HTERT RPE-1 (cell line): Measurements from ENCODE around the gene ZNF700.
"Not testable (repeated sequence)": the region's sequence is repeated elsewhere in the genome, so short reads cannot be mapped to it uniquely, and the experiment has no call there.

ENCODE experiments used
- in situ Hi-C: fragments of 300-500 bp; cut with MboI; formaldehyde crosslinking; loops from 4 replicates; pipeline ENCODE4 v1.14.3; 2020; ENCODE audit warnings: low sequenced_read_pairs

The ZNF700 gene

GRCh38 chr19:11924886-11925650 lies at the start of gene ZNF700:
Gene ZNF700, plus strand, starts transcription at chr19:11925107. Its CDS starts 104 bp downstream, at chr19:11925211.
- in situ Hi-C loops = no loop called here

- in situ Hi-C loops = not testable (repeated sequence)
Observed at GRCh38 chr19:11879687-11880266, 45.1 kb upstream of the ZNF700 start.

DNA sequence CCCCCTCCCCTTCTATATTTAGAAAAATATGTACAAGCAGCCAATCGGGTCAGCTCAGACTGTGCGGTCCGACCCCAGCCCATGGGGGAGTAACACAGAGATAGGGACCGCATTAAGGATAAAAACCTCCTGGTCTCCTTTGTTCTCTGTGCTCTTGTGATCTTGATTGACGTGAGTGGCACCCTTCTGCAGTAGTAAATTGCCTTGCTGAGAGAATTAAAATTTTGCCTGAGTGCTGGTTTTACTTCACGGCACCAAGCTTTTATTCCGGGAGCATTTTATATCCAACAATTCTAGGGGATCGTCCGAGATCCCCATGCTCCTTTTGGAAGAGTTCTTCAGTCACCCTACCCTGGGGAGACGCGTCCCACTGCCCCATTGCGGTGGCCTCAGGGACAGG lies 44.3 kb upstream of the ZNF700 start:
- in situ Hi-C loops = no loop called here

GRCh38 chr19:11881151-11881800 lies 43.6 kb upstream of the ZNF700 start:
- in situ Hi-C loops = no loop called here

GRCh38 chr19:11882606-11883005 lies 42.3 kb upstream of the ZNF700 start:
- in situ Hi-C loops = no loop called here

GRCh38 chr19:11887234-11887610 lies 37.7 kb upstream of the ZNF700 start:
- in situ Hi-C loops = no loop called here

GRCh38 chr19:11887611-11888531 lies 37.0 kb upstream of the ZNF700 start, which contains the start of gene ZNF69:
Gene ZNF69, plus strand, starts transcription at chr19:11887782. Its CDS starts 142 bp downstream, at chr19:11887924.
- in situ Hi-C loops = no loop called here

- in situ Hi-C loops = not testable (repeated sequence)
Observed at GRCh38 chr19:11889901-11890300, 35.0 kb upstream of the ZNF700 start.

- in situ Hi-C loops = no loop called here
Observed at GRCh38 chr19:11890634-11891033, 34.3 kb upstream of the ZNF700 start.

DNA sequence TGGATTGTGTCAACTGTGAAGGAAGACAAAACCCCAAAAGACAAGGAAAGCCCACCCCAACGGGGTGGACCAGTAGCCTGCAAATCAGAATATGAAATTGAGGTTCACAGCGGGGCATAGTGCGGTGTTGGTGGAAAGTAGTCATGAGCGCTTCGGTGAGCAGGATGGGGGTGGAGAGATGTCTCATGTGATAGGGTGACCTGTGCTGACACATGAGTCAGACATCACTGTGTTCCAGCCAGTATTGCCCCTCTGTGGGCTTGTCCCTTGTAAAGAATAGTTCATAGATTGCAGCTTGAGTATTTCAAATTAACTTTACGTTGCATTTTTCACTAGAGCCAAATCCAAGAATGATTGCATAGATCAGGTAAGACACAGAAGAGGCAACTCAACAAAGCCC lies 30.1 kb upstream of the ZNF700 start:
- in situ Hi-C loops = no loop called here

DNA sequence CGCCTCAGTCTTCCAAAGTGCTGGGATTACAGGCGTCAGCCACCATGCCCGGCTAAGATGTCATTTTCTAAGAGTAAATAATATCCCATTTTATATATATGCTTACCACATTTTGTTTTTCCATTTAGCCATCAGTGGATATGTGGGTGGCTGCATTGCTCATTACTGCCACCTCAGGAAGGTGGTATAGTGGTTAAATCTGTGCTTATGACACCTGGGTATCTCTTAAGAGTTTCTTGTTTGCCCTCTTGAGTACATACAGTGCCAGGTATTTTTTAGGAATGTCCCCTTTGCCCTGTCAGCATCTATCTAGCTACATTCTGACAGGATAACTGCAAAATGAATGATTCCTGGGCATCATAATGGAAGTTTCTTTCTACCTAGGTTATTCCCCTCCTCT lies 22.7 kb upstream of the ZNF700 start:
- in situ Hi-C loops = no loop called here

DNA sequence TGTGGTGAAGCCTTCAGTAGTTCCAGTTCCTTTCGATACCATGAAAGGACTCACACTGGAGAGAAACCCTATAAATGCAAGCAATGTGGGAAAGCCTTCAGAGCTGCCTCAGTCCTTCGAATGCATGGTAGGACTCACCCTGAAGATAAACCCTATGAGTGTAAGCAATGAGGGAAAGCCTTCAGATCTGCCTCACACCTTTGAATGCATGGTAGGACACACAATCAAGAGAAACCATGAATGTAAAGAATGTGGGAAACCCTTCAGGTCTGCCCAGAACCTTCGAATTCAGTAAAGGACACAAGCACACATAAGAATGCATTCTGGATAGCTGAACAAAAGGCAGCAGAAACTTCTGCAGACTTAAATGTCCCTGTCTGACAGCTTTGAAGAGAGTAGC lies 19.0 kb upstream of the ZNF700 start:
- in situ Hi-C loops = no loop called here

- in situ Hi-C loops = not testable (repeated sequence)
Observed at GRCh38 chr19:11911937-11912336, 13.0 kb upstream of the ZNF700 start.

GRCh38 chr19:11914417-11915051 lies 10.4 kb upstream of the ZNF700 start:
- in situ Hi-C loops = not testable (repeated sequence)

GRCh38 chr19:11921852-11922495 lies 2.9 kb upstream of the ZNF700 start:
- in situ Hi-C loops = no loop called here

GRCh38 chr19:11925651-11926187 lies 812 bp downstream of the ZNF700 start:
- in situ Hi-C loops = not testable (repeated sequence)

DNA sequence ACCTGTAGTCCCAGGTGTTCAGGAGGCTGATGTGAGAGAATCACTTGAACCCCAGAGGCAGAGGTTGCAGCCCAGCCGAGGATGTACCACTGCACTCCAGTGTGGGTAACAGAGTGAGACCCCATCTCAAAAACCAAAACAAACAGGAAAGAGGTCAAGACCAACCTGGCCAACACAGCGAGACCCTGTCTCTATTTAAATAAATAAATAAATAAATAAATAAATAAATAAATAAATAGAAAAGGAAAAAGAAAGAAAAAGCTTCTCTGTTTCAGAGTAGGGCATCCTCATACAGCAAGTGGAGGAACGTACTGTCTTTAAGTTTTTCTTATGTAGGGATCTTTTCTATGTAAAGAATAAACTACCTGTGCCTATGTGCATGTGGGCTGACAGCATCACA lies 2.3 kb downstream of the ZNF700 start:
- in situ Hi-C loops = no loop called here

- in situ Hi-C loops = no loop called here
Observed at GRCh38 chr19:11931051-11931450, 6.1 kb downstream of the ZNF700 start.

DNA sequence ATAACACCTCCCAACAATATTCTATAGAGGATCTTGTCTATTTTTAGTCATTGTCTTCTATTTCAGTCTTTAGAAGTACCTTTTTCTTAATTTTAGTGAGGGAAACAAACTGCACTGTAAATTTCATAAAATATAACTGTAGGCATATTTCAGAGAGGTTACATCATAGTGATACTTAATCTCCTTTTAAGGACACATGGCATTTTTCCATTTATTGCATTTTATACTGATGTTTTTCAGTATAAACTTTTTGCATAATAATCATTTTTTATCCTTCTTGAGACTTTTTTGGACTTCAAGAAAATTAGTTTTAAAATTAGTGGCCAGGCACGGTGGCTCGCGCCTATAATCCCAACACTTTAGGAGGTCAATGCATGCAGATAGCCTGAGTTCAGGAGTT lies 6.6 kb downstream of the ZNF700 start:
- in situ Hi-C loops = no loop called here

- in situ Hi-C loops = not testable (repeated sequence)
Observed at GRCh38 chr19:11935829-11936228, 10.9 kb downstream of the ZNF700 start.
